ENCODE results near the gene FSIP1.

Gene FSIP1

GRCh38 chr15:39684233-39684632 is 98.4 kb downstream of the FSIP1 start:
- DNase-seq (ENCODE audit: low spot score): no peak

DNA sequence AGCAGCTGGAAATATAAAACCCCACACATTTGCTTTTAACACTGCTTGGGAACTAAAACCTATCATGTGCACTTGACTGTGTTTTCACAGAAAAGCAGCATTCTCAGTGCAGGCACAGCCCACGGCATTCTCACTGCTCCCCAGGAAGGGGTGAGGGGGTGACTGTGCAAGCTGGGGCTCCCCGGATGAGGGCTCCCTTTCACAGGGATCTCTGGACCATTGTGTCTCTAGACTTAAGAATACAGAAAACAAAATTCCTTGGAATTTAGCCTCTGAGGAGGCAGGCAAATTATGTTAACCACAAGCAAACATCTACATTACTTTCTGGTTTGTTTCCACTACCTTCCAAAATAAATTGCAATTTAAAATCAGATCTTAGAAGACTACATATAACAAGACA is 100.3 kb downstream of the FSIP1 start:
- DNase-seq (ENCODE audit: low spot score): no peak

DNA sequence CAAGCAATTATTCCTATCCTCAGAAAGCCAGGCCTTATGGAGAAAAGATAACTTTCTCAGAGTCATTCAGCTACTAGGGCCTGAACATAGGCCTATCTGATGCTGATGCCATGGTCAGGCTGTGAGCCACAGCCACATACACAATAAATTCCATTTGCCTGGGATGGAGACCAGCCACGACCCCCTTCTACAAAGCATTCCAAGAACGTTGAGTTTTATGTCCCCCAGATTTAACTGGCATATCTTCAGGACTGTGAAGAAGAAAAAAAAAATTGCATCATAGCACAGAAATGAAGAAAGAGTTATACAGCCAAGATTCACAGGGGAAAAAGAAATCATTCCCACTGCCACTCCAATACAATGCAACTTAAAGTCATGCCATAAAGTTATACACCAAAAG is 101.8 kb downstream of the FSIP1 start:
- no peak for DNase-seq (ENCODE audit: low spot score)

GRCh38 chr15:39672666-39673065 is 110.0 kb downstream of the FSIP1 start:
- no peak for DNase-seq (ENCODE audit: low spot score)

- DNase-seq (ENCODE audit: low spot score): no peak
Observed at GRCh38 chr15:39672184-39672583, 110.5 kb downstream of the FSIP1 start.

DNA sequence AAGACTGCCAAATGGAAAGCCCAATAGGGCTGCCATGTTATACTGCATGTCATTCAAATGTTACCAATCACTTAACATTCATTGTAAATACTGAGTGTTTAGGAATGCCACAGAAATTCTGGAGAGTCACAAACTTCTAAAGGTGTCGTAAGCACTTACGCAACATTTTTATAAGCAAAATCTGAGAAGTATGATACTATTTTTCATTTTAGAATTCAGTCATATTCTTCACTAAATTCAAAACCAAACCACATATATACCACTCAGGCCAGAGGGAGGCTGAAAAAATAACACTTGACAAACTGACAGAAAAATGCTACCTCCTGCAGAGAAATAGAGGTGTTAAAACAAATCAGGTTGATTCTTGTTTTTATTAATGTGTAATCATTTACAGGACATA is 112.0 kb downstream of the FSIP1 start:
- no peak for DNase-seq (ENCODE audit: low spot score)

- no peak for DNase-seq (ENCODE audit: low spot score)
Observed at GRCh38 chr15:39669661-39670060, 113.0 kb downstream of the FSIP1 start.

DNA sequence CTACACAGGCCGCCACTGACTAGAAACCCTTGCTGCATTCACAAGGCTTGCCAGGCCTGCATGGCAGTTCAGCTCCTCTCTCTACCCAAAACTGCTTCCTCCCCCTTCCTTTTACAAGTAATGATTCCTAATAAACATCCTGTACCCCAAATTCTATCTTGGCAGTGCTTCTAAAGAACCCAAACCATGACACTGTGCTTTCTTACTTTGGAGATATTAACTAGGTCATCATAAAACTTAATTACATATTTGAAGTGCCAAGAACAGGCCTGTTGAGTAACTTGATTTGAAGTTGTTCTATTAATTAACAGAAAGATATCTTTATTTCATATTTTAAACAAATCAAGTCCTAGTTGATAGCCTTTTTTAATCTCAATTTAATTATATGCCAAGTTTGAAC is 113.4 kb downstream of the FSIP1 start:
- no peak for DNase-seq (ENCODE audit: low spot score)

DNA sequence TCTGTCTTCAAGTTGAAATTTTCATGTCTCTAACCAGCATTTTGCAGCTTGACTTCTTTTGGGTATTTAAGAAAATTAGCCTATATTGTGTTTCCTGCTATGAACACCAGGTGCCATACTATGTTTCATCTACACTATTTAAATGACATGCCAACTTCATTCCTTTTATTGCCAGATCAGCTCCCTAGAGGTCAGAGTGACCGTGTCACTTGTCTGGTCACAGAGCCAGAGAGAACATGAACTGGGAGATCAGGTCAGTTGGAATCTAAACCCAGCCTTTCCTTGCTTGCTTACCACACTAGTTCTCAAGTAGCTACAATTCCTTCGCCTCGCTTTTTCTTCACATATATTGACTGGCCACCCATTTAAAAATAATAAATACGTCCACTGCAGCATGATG is 114.2 kb downstream of the FSIP1 start:
- no peak for DNase-seq (ENCODE audit: low spot score)

GRCh38 chr15:39667382-39668127 is 115.1 kb downstream of the FSIP1 start:
- no peak for DNase-seq (ENCODE audit: low spot score)

DNA sequence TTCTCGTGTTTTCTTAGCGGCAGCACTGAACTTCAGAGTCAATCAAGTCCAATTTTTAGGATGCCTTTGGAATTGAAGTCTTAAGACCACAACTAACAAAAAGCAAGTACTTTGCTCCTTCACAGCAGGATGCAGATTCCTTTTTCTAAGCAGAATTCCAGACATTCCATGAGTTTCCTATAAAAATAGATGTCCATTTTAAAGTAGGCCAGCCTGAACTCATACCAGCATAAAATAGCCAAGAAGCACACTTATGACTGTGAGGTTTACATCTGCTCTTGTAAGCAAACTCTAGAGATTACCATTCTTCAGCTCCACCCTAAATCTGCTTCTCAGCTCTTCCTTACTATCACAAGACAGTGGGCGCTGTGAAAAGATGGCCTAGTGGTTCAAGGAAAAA is 116.0 kb downstream of the FSIP1 start:
- no peak for DNase-seq (ENCODE audit: low spot score)

DNA sequence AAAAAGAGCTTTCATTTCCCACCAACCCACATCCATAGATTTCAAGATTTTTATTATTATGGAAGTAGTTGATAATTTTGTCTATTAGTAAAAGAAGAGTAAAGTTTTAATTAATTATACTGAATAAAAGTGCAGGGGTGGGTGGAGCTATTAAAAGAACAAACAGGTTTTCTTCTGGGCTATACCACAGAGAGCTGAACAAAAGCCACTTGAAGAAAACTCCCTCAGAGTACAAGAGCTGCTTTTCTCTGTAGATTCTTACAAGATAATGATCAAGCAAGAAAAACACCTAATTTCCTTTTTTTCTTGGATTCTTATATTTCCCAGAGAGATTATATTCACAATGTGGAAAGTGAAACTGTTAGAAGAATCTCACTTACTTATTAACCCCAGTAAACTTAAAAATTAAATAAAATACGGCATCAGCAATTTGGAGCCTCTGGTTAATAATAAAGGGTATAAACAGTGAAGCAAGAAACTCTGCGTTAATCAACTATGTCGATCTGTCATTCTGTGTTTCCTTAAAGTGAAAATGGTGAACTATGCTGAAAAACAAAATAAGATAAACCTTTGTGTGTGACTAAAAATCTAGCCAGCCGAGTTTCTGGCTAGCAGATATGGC is 116.9 kb downstream of the FSIP1 start:
- no peak for DNase-seq (ENCODE audit: low spot score)

DNA sequence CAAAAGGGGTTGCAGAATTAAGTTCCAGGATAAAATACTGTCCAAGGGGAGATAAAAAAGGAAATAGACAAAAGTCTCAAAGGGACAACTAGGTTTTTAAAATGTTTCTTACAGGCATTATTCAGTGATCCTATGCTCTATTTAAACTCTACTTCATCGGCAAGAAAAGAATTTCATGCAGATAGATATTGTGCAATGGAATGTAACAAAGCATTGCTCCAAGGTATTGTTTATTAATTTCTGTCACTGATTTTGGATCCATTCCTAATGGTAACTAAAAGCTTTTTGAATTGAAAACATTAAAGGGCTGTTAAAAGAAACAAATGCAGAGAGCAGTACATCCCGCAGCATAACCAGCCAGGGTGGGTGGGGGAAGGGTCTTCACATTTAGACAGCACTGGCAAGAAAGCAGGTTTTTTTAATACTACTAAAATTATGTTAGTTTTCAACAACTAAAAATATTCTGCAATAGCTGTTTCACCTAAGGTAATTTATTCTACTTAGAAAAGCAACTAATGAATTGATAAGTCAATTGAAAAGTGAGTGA is 118.9 kb downstream of the FSIP1 start:
- no peak for DNase-seq (ENCODE audit: low spot score)

DNA sequence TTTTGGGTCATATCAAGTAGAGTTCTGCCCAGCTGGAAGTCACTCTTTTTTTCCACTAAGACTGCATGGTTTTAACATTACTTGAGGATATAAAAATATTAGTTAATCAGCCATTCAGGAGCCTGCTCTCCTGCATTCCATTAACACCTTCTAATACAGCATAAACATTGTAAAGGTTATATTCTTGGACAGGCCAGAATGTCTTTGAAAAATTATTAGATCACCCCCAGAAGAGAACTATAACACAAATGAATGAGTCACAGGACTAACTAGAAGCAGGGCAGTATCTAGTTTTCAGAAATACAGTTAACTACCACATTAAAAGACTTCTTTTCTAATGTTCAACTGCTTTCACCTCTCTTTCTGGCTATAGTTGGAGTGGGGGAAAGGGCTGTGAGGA is 120.9 kb downstream of the FSIP1 start:
- no peak for DNase-seq (ENCODE audit: low spot score)

DNA sequence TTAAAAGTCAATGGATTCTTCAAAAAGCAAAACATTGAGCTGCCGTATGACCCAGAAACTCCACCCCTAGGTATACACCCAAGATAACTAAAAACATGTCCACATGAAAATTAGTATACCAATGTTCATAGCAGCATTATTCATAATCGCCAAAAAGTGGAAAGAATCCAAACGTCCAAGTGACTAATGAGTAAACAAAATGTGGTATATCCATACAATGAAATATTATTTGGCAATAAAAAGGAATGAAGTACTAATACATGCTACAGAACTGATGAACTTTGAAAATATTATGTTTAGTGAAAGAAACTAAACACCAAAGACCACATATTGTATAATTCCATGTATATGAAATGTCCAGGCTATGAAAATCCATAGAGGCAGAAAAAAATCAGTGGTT is 123.9 kb downstream of the FSIP1 start:
- DNase-seq (ENCODE audit: low spot score): no peak

DNA sequence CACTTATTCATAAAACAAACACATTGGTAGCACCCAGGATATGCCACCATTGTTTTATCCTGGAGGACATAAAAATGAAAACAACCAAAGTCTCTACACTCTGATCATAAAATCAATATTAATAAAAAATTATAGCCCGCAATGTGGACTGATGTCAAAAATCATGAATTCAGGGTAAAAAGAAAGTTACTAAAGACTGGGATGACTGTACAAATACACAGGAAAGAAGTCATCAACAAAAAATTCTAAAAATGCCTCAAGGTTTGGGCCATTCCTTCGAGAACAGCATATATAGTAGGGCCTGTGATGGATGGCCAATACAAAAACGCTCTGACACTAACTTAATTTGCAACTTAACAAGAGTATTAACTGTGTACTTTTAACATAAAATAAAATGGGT is 125.0 kb downstream of the FSIP1 start:
- DNase-seq (ENCODE audit: low spot score): peak; percentile 59

GRCh38 chr15:39657181-39657580 is 125.5 kb downstream of the FSIP1 start:
- no peak for DNase-seq (ENCODE audit: low spot score)

DNA sequence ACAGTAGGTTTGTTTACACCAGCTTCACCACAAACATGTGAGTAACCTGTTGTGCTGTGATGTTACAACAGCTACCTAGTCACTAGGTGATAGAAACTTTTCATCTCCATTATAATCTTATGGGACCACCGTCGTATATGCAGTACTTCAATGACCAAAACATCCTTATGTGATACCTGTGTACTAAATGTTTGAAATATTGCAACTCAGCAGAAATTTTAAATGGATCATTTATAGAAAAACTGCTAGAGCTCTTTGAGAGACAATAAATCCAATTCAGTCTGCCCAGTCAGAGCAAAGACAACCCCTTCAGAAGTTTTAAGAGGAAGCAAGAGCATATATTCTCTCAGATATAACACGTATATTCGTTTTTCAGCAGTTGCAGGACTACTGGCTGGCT is 128.3 kb downstream of the FSIP1 start:
- no peak for DNase-seq (ENCODE audit: low spot score)

DNA sequence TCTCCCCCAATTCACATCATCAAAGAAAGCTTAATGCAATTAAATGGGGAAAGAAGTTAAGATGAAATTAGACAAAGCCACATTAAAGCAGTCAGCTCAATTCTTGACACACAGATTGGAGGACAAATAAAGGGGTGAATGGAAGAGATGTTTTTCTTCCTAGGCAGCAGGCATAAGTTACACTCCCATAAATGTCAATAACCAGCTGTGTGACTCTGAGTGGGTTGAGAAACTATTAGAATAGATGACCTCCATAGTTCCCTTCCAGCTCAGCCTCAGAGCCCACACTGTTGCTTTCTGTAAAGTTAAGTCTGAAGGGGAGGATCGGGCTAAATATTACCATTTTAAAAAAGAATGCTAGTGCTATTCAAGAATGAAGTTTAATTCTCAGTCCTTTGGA is 130.8 kb downstream of the FSIP1 start:
- no peak for DNase-seq (ENCODE audit: low spot score)

GRCh38 chr15:39651295-39651694 is 131.3 kb downstream of the FSIP1 start:
- DNase-seq (ENCODE audit: low spot score): no peak

GRCh38 chr15:39649757-39650156 is 132.9 kb downstream of the FSIP1 start:
- DNase-seq (ENCODE audit: low spot score): no peak

GRCh38 chr15:39646425-39646824 is 136.2 kb downstream of the FSIP1 start:
- no peak for DNase-seq (ENCODE audit: low spot score)

DNA sequence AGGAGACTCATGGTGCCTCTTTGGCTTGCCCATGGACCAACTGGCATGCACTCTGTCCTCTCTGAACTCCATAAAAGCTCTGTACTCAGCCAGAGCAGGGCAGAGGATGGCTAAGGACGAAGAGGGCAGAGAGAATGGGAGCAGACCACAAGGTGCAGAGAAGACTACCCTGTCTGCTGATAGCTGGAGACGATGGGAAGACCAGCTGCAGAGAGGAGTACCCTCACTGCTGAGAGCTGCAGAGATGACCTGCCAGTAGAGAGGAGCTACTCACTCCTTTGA is 136.7 kb downstream of the FSIP1 start:
- DNase-seq (ENCODE audit: low spot score): no peak
